ENCODE data around the gene ARID3B. TPM values are rescaled to one million over a fixed set of nuclear protein-coding genes. Genes with fewer than 3 reads are reported as not detected.

The ARID3B gene
- total RNA-seq, 2 experiments from 2014 or later = 3.2 to 7.5 TPM

- no TSS peak for BruUV-seq (replicated peaks)
- ChIA-PET POLR2A (interaction anchor here (0.5 kb wide), 2 partner anchors 156 to 366 kb away, joined by 3 read pairs; no protein-coding TSS in a partner anchor), CTCF (ENCODE audit: unreplicated experiment) (interaction anchor here (0.6 to 1.3 kb wide), 3 partner anchors 9 to 387 kb away, joined by 3 to 5 read pairs (median 4); no protein-coding TSS in a partner anchor)
- H3K4me3 ChIP-seq (ENCODE audit: low read depth, low read length, poor library complexity, severe bottlenecking) = no peak overlapping the region
- H3K4me1 ChIP-seq (ENCODE audit: insufficient read depth, low read length, poor library complexity, severe bottlenecking) = peaks cover 17% of the 10 kb centered on the region
- H3K36me3 ChIP-seq (ENCODE audit: insufficient read depth, low read length) = peaks cover 96% of the 10 kb centered on the region
- no peaks in the 10 kb centered on the region for H3K9me3 ChIP-seq (ENCODE audit: low read length)
- H4K20me1 ChIP-seq (ENCODE audit: insufficient read depth, low read length) = peaks cover 19% of the 10 kb centered on the region
- H3K9me2 ChIP-seq (ENCODE audit: insufficient read depth, low read length) = no peaks in the 10 kb centered on the region
- no peak overlapping the region for H2AFZ ChIP-seq (ENCODE audit: low read length)
- peaks cover 35% of the 10 kb centered on the region for H3K79me2 ChIP-seq (ENCODE audit: insufficient read depth, low read depth, low read length)
- H3K27ac ChIP-seq (ENCODE audit: low read depth, low read length, poor library complexity, severe bottlenecking) = no peak overlapping the region
- DNase-seq (ENCODE audit: low spot score) = no peak
- intact Hi-C loops (cut with micrococcal nuclease; ENCODE audit: unreplicated experiment) = loop anchor here (1.0 to 2.0 kb wide), 2 partner anchors 11 to 249 kb away; no protein-coding TSS in a partner anchor
- TF ChIP-seq CTCF (conservative IDR thresholded peaks at IDR 0.05; ENCODE audit: low read length) = no peak
- TF ChIP-seq EZH2phosphoT487 (IDR thresholded peaks at IDR 0.05; ENCODE audit: borderline replicate concordance, low read depth, low read length) = no peak
- no peak overlapping the region for H3K4me2 ChIP-seq (ENCODE audit: low read length)
These were observed 80.5 kb downstream of the ARID3B start for GRCh38 chr15:74621546-74621920.

GRCh38 chr15:74621936-74622335 is 80.9 kb downstream of the ARID3B start:
- Histone ChIP-seq H3K4me3 (ENCODE audit: low read depth, low read length, poor library complexity, severe bottlenecking) (no peak overlapping the region), H3K27ac (ENCODE audit: low read depth, low read length, poor library complexity, severe bottlenecking) (no peak overlapping the region), H2AFZ (ENCODE audit: low read length) (no peak overlapping the region), H3K36me3 (ENCODE audit: insufficient read depth, low read length) (peaks cover 98% of the 10 kb centered on the region), H4K20me1 (ENCODE audit: insufficient read depth, low read length) (peaks cover 15% of the 10 kb centered on the region), H3K9me3 (ENCODE audit: low read length) (no peaks in the 10 kb centered on the region), H3K4me2 (ENCODE audit: low read length) (no peak overlapping the region), H3K4me1 (ENCODE audit: insufficient read depth, low read length, poor library complexity, severe bottlenecking) (peaks cover 17% of the 10 kb centered on the region), H3K9me2 (ENCODE audit: insufficient read depth, low read length) (no peaks in the 10 kb centered on the region), H3K79me2 (ENCODE audit: insufficient read depth, low read depth, low read length) (peaks cover 31% of the 10 kb centered on the region)
- POLR2A ChIA-PET = no interaction called here
- CTCF ChIA-PET (ENCODE audit: unreplicated experiment) = interaction anchor here (0.9 to 1.3 kb wide), 2 partner anchors 9 to 146 kb away, joined by 4 to 5 read pairs; no protein-coding TSS in a partner anchor
- intact Hi-C loops (cut with micrococcal nuclease; ENCODE audit: unreplicated experiment) = loop anchor here (1.0 to 2.0 kb wide), 2 partner anchors 10 to 249 kb away; no protein-coding TSS in a partner anchor
- DNase-seq (ENCODE audit: low spot score) = no peak
- TF ChIP-seq EZH2phosphoT487 (IDR thresholded peaks at IDR 0.05; ENCODE audit: borderline replicate concordance, low read depth, low read length) (no peak), CTCF (conservative IDR thresholded peaks at IDR 0.05; ENCODE audit: low read length) (no peak)
- no TSS peak for BruUV-seq (replicated peaks)

GRCh38 chr15:74622758-74623157 is 81.7 kb downstream of the ARID3B start:
- peaks cover 17% of the 10 kb centered on the region for H3K4me1 ChIP-seq (ENCODE audit: insufficient read depth, low read length, poor library complexity, severe bottlenecking)
- peaks cover 23% of the 10 kb centered on the region for H3K79me2 ChIP-seq (ENCODE audit: insufficient read depth, low read depth, low read length)
- no peak overlapping the region for H2AFZ ChIP-seq (ENCODE audit: low read length)
- H4K20me1 ChIP-seq (ENCODE audit: insufficient read depth, low read length) = peaks cover 6% of the 10 kb centered on the region
- TF ChIP-seq CTCF (conservative IDR thresholded peaks at IDR 0.05; ENCODE audit: low read length) = no peak
- no peaks in the 10 kb centered on the region for H3K9me3 ChIP-seq (ENCODE audit: low read length)
- no TSS peak for BruUV-seq (replicated peaks)
- CTCF ChIA-PET (ENCODE audit: unreplicated experiment) = no interaction called here
- POLR2A ChIA-PET = no interaction called here
- H3K9me2 ChIP-seq (ENCODE audit: insufficient read depth, low read length) = no peaks in the 10 kb centered on the region
- peaks cover 98% of the 10 kb centered on the region for H3K36me3 ChIP-seq (ENCODE audit: insufficient read depth, low read length)
- no peak for DNase-seq (ENCODE audit: low spot score)
- no peak overlapping the region for H3K4me3 ChIP-seq (ENCODE audit: low read depth, low read length, poor library complexity, severe bottlenecking)
- no peak overlapping the region for H3K27ac ChIP-seq (ENCODE audit: low read depth, low read length, poor library complexity, severe bottlenecking)
- intact Hi-C loops (cut with micrococcal nuclease; ENCODE audit: unreplicated experiment) = no loop called here
- no peak overlapping the region for H3K4me2 ChIP-seq (ENCODE audit: low read length)
